ENCODE data around the gene LMF1. TPM values are rescaled to one million over a fixed set of nuclear protein-coding genes. Genes with fewer than 3 reads are reported as not detected.

LMF1 gene
- total and polyA plus RNA-seq, 9 of the 15 experiments (the other 6 are each of a cell fraction or from before 2014, with no cell fraction given), result 0.11 to 1.6 (median 0.55) TPM; not detected in 1

- Histone ChIP-seq H3K79me2 (ENCODE audit: control insufficient read depth, insufficient read depth, low read length) (0 out of 3 replicates have a peak, but pooled peaks cover 2% of the 10 kb centered on the region), H3K4me2 (ENCODE audit: insufficient read depth, low read length) (no peak overlapping the region), H3K27me3 (ENCODE audit: control insufficient read depth in 2 of 2, insufficient read depth in 2 of 2, low read length in 2 of 2) (peaks cover 0 to 9% of the 10 kb centered on the region in 2 experiments; a peak in 2 of 5 replicates), H3K36me3 (ENCODE audit: control insufficient read depth, insufficient read depth, low read length) (no peaks in the 10 kb centered on the region; the same call in 2 of the 3 replicates), H3K9ac (ENCODE audit: insufficient read depth in 1 of 2, low read depth in 2 of 2, low read length in 2 of 2) (no peak overlapping the region), H3K4me1 (replicated peaks in 1 of 2; ENCODE audit: control insufficient read depth in 2 of 2, insufficient read depth in 2 of 2, low read length in 2 of 2) (peaks cover 0 to 32% of the 10 kb centered on the region in 2 experiments; a peak in 2 of 5 replicates), H3K9me3 (replicated peaks; ENCODE audit: control insufficient read depth, insufficient read depth, low read depth, low read length) (no peaks in the 10 kb centered on the region), H3K27ac (ENCODE audit: extremely low read depth, low read depth, low read length) (no peak overlapping the region), H3K9me1 (ENCODE audit: control insufficient read depth, insufficient read depth, low read length) (no peaks in the 10 kb centered on the region), H2AFZ (ENCODE audit: low read depth, low read length) (no peak overlapping the region), H3K4me3 (no peak overlapping the region), H4K20me1 (replicated peaks; ENCODE audit: control insufficient read depth, insufficient read depth, low read length) (no peaks in the 10 kb centered on the region)
- ATAC-seq (no peak), FAIRE-seq (no peak), DNase-seq (ENCODE audit: extremely low read depth in 1 of 4, low spot score in 3 of 4) (no peak)
- in situ Hi-C loops (cut with MboI), result no loop called here
- TF ChIP-seq ZNF384 (IDR thresholded peaks at IDR 0.05; ENCODE audit: low read depth, low read length) (no peak), SP1 (CRISPR knock-in tag; IDR thresholded peaks at IDR 0.05) (no peak), SIN3B (IDR thresholded peaks at IDR 0.05; ENCODE audit: low read depth) (no peak), ZNF592 (IDR thresholded peaks at IDR 0.05) (no peak), CREM (IDR thresholded peaks at IDR 0.05; ENCODE audit: low read depth) (no peak)
- ChIA-PET CTCF (ENCODE audit: low intra/inter-chr PET ratio) (no interaction called here), POLR2A (no interaction called here)
- intact Hi-C loops (cut with micrococcal nuclease), result no loop called here
- WGBS (ENCODE audit: insufficient coverage, low coverage, missing lambda C conversion rate), result 57% methylated on average over 13 of the region's 13 CpGs
- BruUV-seq (replicated peaks), result no TSS peak
Measured at GRCh38 chr16:965036-965395, 5.8 kb downstream of the LMF1 start.

Measured in K562 (cell line).